Motor neuron (in vitro differentiated cells): Measurements from ENCODE around the gene LINGO3. TPM values are rescaled to one million over a fixed set of nuclear protein-coding genes. Genes with fewer than 3 reads are reported as not detected.

Experiments used
- ATAC-seq, 8 experiments: fragments of 200-7000 bp; cut with Tn5 transposase; replicated peaks in 6 of 8; 2 replicates each; pipeline ENCODE4 v1.8.0; 2021; ENCODE audit warnings: mild to moderate bottlenecking in 8 of 8, moderate library complexity in 8 of 8
- H3K27ac ChIP-seq, 2 donors: fragments of 250-450 bp; sonication (Bioruptor Pico); 2 replicates each; pipeline ENCODE4 v1.9.0; 2021; ENCODE audit warnings: antibody characterized with exemption in 2 of 2, mild to moderate bottlenecking in 2 of 2, moderate library complexity in 1 of 2
- H3K4me1 ChIP-seq, 2 donors: fragments of 250-450 bp; sonication (Bioruptor Pico); replicated peaks in 1 of 2; 2 replicates each; pipeline ENCODE4 v1.6.1; 2021; ENCODE audit warnings: antibody characterized with exemption in 2 of 2, mild to moderate bottlenecking in 2 of 2, moderate library complexity in 1 of 2
- H3K4me3 ChIP-seq, 5 donors: fragments of 250-450 bp; sonication (Bioruptor Pico); 2 replicates each; pipeline ENCODE4 v1.9.0; 2021; ENCODE audit warnings: antibody characterized with exemption in 5 of 5, mild to moderate bottlenecking in 5 of 5, moderate library complexity in 4 of 5
- WGBS, 10 experiments: fragments of 450-650 bp; shearing (Covaris generic); methylation state at CpG; one replicate each; pipeline ENCODE4 v1.0.0; 2022; 5-methylcytosine and 5-hydroxymethylcytosine counted together
- in situ Hi-C, 9 experiments: fragments of 400-800 bp; cut with MboI; loops; one replicate each; pipeline ENCODE4 v1.15.0; 2021; ENCODE audit warnings: low sequenced_read_pairs in 9 of 9, low pct_unique_long_range_greater_than_20kb in 2 of 9; ENCODE audit not compliant: unreplicated experiment in 9 of 9
- total RNA-seq, 8 experiments: library from RNA; unstranded; fragments of 300-600 nt; gene quantifications; 2 replicates each; pipeline versions ENCODE4 v1.2.3 to v1.2.4, GENCODE V29; 2022

The LINGO3 gene
- total RNA-seq, 8 experiments from 2014 or later: 0.27 to 1.4 (median 0.35) TPM; not detected in 3

- in situ Hi-C loops: no loop called here
- no peak overlapping the region for H3K4me3 ChIP-seq
- no peak overlapping the region for H3K27ac ChIP-seq
- no CpG with 5 or more reads among the region's 17 CpGs for WGBS, 10 experiments
- peak in 2 of 8 experiments; percentile 5 to 16 for ATAC-seq
- H3K4me1 ChIP-seq: no peaks in the 10 kb centered on the region
These were observed 37.1 kb upstream of the LINGO3 start for GRCh38 chr19:2345076-2345475.

- no peaks in the 10 kb centered on the region for H3K4me1 ChIP-seq
- in situ Hi-C loops: no loop called here
- no peak overlapping the region for H3K27ac ChIP-seq
- ATAC-seq: peak in 1 of 8 experiments; percentile 19
- no peak overlapping the region for H3K4me3 ChIP-seq
- 100% methylated on average over 1 to 9 of the region's 24 CpGs; no CpG with 5 or more reads in 8 of the 10 experiments for WGBS, 10 experiments
These were observed 36.5 kb upstream of the LINGO3 start for GRCh38 chr19:2344381-2344870.

GRCh38 chr19:2343289-2343982, 35.5 kb upstream of the LINGO3 start:
- H3K4me3 ChIP-seq: no peak overlapping the region
- 80 to 100% methylated on average over 2 to 4 of the region's 31 CpGs; no CpG with 5 or more reads in 8 of the 10 experiments for WGBS, 10 experiments
- no peak for ATAC-seq
- in situ Hi-C loops: no loop called here
- no peaks in the 10 kb centered on the region for H3K4me1 ChIP-seq
- H3K27ac ChIP-seq: no peak overlapping the region

- Histone ChIP-seq H3K4me3 (no peak overlapping the region), H3K4me1 (peaks cover 2 to 6% of the 10 kb centered on the region in 2 donors), H3K27ac (no peak overlapping the region)
- no peak for ATAC-seq
- 90 to 100% (median 98%) methylated on average over 2 to 8 of the region's 29 CpGs; no CpG with 5 or more reads in 6 of the 10 experiments for whole genome bisulfite sequencing, 10 experiments
- in situ Hi-C loops: no loop called here
These were observed 34.8 kb upstream of the LINGO3 start for GRCh38 chr19:2342656-2343288.

GRCh38 chr19:2341982-2342381, 34.0 kb upstream of the LINGO3 start:
- Histone ChIP-seq H3K27ac (no peak overlapping the region), H3K4me1 (peaks cover 10 to 14% of the 10 kb centered on the region in 2 donors), H3K4me3 (no peak overlapping the region)
- 43 to 100% (median 90%) methylated on average over 1 to 4 of the region's 15 CpGs; no CpG with 5 or more reads in 7 of the 10 experiments for WGBS, 10 experiments
- ATAC-seq: peak in 2 of 8 experiments; percentile 34 to 44
- in situ Hi-C loops: no loop called here

GRCh38 chr19:2341244-2341751, 33.3 kb upstream of the LINGO3 start:
- peaks cover 14 to 20% of the 10 kb centered on the region in 2 donors for H3K4me1 ChIP-seq
- no peak overlapping the region for H3K27ac ChIP-seq
- ATAC-seq: no peak
- WGBS, 10 experiments: 80 to 100% (median 100%) methylated on average over 1 to 3 of the region's 24 CpGs; no CpG with 5 or more reads in 7 of the 10 experiments
- in situ Hi-C loops: no loop called here
- H3K4me3 ChIP-seq: no peak overlapping the region

- WGBS, 10 experiments: 68 to 100% (median 94%) methylated on average over 1 to 9 of the region's 38 CpGs; no CpG with 5 or more reads in 7 of the 10 experiments
These were observed 32.7 kb upstream of the LINGO3 start for GRCh38 chr19:2340496-2341243.

GRCh38 chr19:2339644-2340310, 31.8 kb upstream of the LINGO3 start:
- no peak overlapping the region for H3K27ac ChIP-seq
- in situ Hi-C loops: no loop called here
- no peak for ATAC-seq
- no peak overlapping the region for H3K4me3 ChIP-seq
- H3K4me1 ChIP-seq: peaks cover 14 to 20% of the 10 kb centered on the region in 2 donors
- WGBS, 10 experiments: no CpG with 5 or more reads among the region's 52 CpGs

More at GRCh38 chr19:2340496-2341243, 32.7 kb upstream of the LINGO3 start:
- Histone ChIP-seq H3K4me3 (no peak overlapping the region), H3K27ac (no peak overlapping the region), H3K4me1 (peaks cover 14 to 20% of the 10 kb centered on the region in 2 donors)
- no peak for ATAC-seq
- in situ Hi-C loops: no loop called here

GRCh38 chr19:2338751-2339643, 31.0 kb upstream of the LINGO3 start:
- no peak for ATAC-seq
- 96 to 100% (median 96%) methylated on average over 3 to 10 of the region's 54 CpGs; no CpG with 5 or more reads in 7 of the 10 experiments for WGBS, 10 experiments
- H3K4me1 ChIP-seq: peaks cover 14 to 20% of the 10 kb centered on the region in 2 donors
- in situ Hi-C loops: no loop called here
- H3K27ac ChIP-seq: no peak overlapping the region
- H3K4me3 ChIP-seq: no peak overlapping the region

- Histone ChIP-seq H3K27ac (peak overlapping the region; percentile 71 to 91), H3K4me1 (peaks cover 18 to 20% of the 10 kb centered on the region in 2 donors), H3K4me3 (no peak overlapping the region)
- ATAC-seq: no peak
- in situ Hi-C loops: no loop called here
- WGBS, 10 experiments: 90 to 100% (median 97%) methylated on average over 1 to 7 of the region's 21 CpGs; no CpG with 5 or more reads in 7 of the 10 experiments
These were observed 30.2 kb upstream of the LINGO3 start for GRCh38 chr19:2338055-2338615.

GRCh38 chr19:2337329-2337707, 29.4 kb upstream of the LINGO3 start:
- H3K27ac ChIP-seq: peak overlapping the region; percentile 71 to 91
- 100% methylated on average over 4 of the region's 19 CpGs; no CpG with 5 or more reads in 9 of the 10 experiments for WGBS, 10 experiments
- in situ Hi-C loops: no loop called here
- peaks cover 21 to 24% of the 10 kb centered on the region in 2 donors for H3K4me1 ChIP-seq
- H3K4me3 ChIP-seq: no peak overlapping the region
- peak in 7 of 8 experiments; percentile 78 to 91 (median 90) for ATAC-seq
